Fibroblast of pulmonary artery (primary cell): Measurements from ENCODE around the gene ACOX2.

Experiments
- DNase-seq: peaks from one replicate; pipeline ENCODE4 v3.0.0-alpha.2; 2010; ENCODE audit warnings: low read depth
- H3K4me3 ChIP-seq: replicated peaks from 2 replicates; pipeline ENCODE4 v1.5.1; 2011; ENCODE audit warnings: low read depth, mild to moderate bottlenecking, control low read depth, low read length, moderate library complexity
- CTCF ChIP-seq: IDR thresholded peaks from 2 replicates; pipeline ENCODE4 v1.5.1; 2011; ENCODE audit warnings: mild to moderate bottlenecking, control low read depth, low read length, inconsistent platforms; ENCODE audit errors: missing control alignments

The ACOX2 gene

GRCh38 chr3:58471025-58471887 is 65.7 kb downstream of the ACOX2 start:
- H3K4me3 ChIP-seq = no peak overlapping the region
- peak; percentile 79 for DNase-seq
- no peak for TF ChIP-seq CTCF

- TF ChIP-seq CTCF = no peak
- H3K4me3 ChIP-seq = no peak overlapping the region
- no peak for DNase-seq
Observed at GRCh38 chr3:58470363-58471024, 66.5 kb downstream of the ACOX2 start.

GRCh38 chr3:58469096-58469495 is 67.9 kb downstream of the ACOX2 start:
- no peak for DNase-seq
- TF ChIP-seq CTCF = no peak
- H3K4me3 ChIP-seq = no peak overlapping the region

GRCh38 chr3:58466899-58467563 is 70.0 kb downstream of the ACOX2 start:
- no peak for TF ChIP-seq CTCF
- DNase-seq = no peak
- no peak overlapping the region for H3K4me3 ChIP-seq

- no peak for TF ChIP-seq CTCF
- no peak overlapping the region for H3K4me3 ChIP-seq
- no peak for DNase-seq
Observed at GRCh38 chr3:58464866-58465265, 72.1 kb downstream of the ACOX2 start.

GRCh38 chr3:58463942-58464271 is 73.1 kb downstream of the ACOX2 start:
- no peak for TF ChIP-seq CTCF
- H3K4me3 ChIP-seq = no peak overlapping the region
- DNase-seq = no peak
